Hindlimb muscle (tissue), 1 donor: Measurements from ENCODE around the gene SRPK2. TPM values are rescaled to one million over a fixed set of nuclear protein-coding genes. Genes with fewer than 3 reads are reported as not detected.
"Not testable (repeated sequence)": the region's sequence is repeated elsewhere in the genome, so short reads cannot be mapped to it uniquely, and the experiment has no call there.

Experiments used
- DNase-seq: peaks from one replicate; pipeline ENCODE4 v3.0.0-alpha.2; 2013
- polyA plus RNA-seq: library from polyadenylated mRNA; unstranded; fragments of 120-200 nt; gene quantifications from one replicate; pipeline ENCODE4 v1.2.1, GENCODE V29; 2013; ENCODE audit not compliant: insufficient read length

SRPK2 gene
- polyA plus RNA-seq, 1 donor: 34.6 TPM

DNA sequence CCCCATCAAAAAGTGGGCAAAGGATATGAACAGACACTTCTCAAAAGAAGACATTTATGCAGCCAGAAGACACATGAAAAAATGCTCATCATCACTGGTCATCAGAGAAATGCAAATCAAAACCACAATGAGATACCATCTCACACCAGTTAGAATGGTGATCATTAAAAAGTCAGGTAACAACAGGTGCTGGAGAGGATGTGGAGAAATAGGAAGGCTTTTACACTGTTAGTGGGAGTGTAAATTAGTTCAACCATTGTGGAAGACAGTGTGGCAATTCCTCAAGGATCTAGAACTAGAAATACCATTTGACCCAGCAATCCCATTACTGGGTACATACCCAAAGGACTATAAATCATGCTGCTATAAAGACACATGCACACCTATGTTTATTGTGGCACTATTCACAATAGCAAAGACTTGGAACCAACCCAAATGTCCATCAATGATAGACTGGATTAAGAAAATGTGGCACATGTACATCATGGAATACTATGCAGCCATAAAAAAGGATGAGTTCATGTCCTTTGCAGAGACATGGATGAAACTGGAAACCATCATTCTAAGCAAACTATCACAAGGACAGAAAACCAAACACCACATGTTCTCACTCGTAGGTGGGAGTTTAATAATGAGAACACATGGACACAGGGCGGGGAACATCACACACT lies 128.4 kb downstream of the SRPK2 start:
- not testable (repeated sequence) for DNase-seq

DNA sequence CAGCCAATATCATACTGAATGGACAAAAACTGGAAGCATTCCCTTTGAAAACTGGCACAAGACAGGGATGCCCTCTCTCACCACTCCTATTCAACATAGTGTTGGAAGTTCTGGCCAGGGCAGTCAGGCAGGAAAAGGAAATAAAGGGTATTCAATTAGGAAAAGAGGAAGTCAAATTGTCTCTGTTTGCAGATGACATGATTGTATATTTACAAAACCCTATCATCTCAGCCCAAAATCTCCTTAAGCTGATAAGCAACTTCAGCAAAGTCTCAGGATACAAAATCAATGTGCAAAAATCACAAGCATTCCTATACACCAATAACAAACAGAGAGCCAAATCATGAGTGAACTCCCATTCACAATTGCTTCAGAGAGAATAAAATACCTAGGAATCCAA lies 129.8 kb downstream of the SRPK2 start:
- not testable (repeated sequence) for DNase-seq

DNA sequence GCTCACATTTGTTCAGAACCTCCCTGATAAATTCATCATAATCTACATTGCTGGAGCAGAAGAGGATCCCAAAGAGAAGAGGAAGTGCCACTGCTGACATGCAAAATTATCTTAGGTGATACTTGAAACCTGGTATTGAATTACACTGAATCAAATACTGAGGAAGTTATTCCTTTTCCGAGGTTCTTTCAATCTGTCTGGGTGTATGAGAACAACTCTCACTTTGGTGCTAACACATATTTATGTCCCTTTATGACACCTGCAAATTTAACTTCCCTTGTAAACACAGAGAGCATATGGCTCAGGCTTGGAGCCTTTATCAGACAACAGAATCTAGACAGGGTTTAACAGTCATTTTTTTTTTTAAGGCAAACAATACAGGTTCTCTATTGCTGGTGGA lies 131.4 kb downstream of the SRPK2 start:
- DNase-seq: no peak

DNA sequence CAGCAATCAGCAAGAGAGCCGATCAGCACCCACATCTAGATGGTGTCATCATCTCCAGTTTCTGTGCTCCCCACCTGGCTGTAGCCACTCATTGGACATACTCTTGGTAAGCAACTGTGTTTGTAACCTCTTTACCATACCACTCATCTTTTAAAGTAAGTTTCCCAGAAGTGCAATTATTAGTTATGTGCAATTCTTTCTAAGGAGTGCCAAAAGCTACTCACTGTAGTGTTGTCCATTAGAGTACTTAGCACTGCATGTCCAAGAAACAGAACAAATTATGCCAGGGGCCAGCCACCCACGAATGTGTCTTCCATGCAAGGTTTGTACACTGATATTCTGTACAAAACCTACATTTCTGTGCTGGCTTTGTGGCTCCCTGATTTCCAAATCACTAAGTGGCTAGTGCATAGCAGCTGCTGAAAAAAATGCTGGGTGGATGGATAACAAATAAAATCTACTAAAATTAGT lies 131.9 kb downstream of the SRPK2 start:
- DNase-seq: no peak

DNA sequence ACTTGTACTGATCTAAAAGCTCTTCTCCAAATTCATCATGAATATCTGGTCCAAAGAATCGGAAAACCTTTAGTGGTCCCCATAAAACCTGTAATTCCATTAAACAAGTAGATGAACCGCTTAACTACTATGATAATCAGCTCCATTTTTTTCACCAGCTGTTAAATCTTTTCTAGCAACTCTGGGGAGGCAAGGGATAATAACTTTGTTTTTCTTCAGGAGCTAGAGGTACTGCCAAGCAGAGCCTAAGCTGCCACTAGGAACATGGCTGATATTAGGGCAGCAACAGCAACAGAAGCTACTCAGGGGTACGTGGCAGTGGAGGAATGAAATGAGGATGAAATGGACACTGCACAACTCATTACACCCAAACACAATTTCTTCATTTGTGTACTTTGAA lies 138.0 kb downstream of the SRPK2 start:
- DNase-seq: no peak

DNA sequence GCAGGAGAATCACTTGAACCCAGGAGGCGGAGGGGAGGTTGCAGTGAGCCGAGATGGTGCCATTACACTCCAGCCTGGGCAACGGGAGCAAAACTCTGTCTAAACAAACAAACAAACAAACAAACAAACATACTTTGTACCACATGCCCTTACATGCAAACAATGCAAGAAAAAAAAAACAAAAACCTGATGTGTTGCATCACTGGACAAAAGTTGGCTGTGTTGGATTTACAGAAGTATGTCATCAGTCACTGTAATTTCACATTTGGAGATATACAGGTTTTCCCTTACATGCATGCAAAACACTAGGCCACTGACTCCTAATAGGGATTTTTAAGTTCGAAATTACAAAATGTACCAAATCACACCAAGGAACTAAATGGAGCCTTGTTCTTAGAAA lies 138.5 kb downstream of the SRPK2 start:
- no peak for DNase-seq

DNA sequence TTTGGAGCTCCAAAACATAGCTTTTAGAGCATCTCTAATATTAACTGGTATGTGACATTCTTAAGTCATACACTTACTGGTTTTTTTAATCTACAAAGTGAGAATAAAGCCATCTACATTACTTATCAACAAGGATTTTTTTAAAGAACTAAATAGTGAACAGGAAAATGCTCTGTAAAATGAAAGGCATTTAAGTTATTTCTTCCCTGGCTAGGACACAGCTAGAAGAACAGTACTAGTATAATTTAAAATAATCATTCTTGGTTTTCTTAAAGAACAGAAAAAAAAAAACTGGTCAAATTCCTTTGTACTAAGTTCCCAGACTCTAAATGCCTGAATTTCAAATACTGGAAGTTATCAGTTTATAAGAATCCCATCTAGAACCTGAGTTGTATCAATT lies 139.5 kb downstream of the SRPK2 start:
- no peak for DNase-seq

DNA sequence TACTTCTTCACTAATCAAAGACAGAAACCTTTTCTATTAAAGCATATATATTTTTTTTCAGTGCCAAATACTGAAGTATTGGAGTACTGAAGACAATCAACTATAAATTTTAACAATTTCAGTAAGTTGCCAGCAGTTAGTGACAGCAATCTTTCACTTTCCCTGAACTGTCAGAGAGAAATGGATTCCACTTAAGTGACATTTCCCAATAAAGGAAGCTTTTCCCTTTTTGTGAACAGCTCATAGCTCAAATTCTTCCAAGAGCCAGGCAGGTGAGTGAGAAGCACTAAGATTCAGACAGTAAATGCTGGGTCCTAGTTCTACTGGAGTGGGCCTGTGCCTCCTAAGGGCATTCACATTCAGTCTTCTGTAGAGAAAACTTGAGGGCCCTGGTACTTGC lies 142.0 kb downstream of the SRPK2 start:
- DNase-seq: no peak

DNA sequence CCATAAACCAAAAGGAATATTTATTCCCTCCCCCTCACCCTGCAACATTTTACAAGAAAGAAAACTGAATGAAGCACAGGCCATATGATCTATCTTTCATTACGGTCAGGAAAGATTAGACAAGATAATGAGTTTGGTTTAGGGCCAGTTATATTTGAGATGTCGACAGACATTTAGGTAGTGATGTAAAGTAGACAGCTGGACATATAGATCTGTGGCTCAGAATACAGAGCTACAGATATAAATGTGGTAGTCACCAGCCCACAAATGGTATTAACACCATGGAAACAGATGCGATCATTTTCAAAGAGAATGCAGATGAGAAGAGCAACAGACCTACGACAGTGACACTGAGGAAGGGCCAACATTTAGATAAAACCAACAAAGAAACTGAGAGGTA lies 142.5 kb downstream of the SRPK2 start:
- no peak for DNase-seq

DNA sequence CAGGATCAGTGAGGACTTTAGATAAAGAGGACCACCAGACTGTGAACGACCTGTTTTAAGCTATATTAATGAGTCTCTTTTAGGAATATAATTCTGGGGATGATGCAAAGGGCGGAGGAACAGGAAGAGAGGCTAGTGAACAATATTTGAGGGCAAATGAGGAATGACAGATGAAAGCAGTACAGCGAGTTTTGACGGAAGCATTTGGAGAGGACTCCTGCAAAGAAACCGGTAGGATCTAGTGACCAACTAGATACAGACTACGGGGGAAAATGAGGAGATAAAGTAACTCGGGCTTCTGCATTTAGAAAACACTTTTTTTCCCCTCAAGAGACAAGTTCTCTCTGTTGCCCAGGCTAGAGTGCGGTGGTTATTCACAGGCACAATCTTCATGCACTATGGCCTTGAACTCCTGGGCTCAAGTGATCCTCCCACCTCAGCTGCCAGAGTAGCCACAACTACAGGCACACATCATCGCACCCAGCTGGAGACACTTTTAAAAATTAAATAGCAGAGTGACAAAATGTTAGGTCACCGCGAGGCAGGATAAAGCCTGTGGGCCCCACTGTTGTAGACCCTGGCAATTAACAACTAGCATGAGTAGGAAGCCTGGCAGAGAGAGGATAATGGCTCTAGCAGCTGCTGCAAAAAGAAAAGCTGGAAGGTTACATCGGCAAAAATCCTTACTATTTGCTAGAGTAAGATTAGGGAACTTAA lies 143.2 kb downstream of the SRPK2 start:
- DNase-seq: peak; percentile 69

DNA sequence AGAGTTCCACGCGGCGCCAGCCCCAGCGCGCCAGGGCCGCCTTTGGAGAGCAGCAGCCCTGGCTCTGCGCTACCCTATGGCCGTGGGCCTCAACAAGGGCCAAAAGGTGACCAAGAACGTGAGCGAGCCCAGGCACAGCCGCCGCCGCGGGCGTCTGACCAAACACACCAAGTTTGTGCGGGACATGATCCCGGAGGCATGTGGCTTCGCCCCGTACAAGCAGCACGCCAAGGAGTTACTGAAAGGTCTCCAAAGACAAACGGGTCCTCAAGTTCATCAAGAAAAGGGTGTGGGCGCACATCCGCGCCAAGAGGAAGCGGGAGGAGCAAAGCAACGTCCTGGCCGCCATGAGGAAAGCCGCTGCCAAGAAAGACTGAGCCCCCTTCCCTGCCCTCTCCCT lies 144.1 kb downstream of the SRPK2 start:
- no peak for DNase-seq

DNA sequence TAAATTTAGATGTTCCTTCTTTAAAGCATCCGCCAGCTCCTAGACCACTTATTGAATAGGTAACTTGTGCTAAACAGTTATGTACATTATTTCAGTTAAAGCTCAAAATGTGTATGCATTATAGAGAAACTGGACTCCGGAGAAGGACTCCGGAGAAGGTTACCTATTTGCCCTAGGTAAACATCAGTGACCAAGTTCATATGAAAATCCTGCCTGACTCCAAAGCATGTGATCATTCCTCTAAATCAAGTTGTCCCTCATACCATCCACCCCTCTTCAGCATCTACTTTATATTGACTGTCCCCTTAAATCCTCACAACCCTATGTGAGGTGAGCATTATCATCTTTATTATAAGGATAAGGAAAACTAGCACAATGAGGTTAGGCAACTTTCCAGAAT lies 147.5 kb downstream of the SRPK2 start:
- DNase-seq: no peak

DNA sequence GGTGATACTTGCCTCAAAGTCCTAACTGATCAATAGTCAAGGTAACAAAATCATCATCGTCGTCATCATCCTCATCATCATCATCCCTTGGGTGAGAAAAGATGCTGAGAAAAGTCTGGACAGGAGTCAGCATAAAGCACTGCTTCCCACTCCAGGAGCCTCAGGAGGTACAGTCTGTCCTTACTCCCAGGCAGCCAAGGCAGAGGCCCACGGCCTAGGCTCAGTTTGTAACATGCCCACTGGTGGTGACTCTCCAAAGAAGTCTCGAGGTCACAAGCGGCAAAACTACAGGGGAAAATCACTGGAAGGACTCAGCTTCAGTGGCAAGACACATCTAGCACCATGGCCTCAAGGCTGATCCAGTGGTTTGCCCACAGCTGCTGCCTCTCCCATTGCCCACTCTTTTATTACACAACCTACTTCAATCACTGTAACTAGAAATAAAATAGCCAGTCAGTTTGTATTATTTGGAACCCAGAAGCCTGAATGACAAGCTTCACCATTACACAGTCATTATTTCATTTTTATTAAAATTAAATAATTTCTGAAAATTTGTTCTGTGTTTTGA lies 150.4 kb downstream of the SRPK2 start:
- no peak for DNase-seq

DNA sequence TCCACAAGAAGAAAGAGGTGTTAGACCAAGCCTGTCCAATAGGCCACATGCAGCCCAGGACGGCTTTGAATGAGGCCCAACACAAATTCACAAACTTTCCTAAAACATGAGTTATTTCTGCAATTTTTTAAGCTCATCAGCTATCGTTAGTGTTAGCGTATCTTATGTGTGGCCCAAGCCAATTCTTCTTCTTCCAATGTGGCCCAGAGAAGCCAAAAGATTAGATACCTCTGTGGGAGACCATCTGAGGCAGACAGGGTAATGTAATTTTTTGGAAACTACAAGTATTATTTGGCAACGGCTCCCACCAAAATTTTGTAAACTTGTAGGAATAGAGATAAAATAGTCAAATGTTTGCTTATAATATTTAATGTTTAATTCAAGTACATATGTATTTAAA lies 153.8 kb downstream of the SRPK2 start:
- DNase-seq: no peak

DNA sequence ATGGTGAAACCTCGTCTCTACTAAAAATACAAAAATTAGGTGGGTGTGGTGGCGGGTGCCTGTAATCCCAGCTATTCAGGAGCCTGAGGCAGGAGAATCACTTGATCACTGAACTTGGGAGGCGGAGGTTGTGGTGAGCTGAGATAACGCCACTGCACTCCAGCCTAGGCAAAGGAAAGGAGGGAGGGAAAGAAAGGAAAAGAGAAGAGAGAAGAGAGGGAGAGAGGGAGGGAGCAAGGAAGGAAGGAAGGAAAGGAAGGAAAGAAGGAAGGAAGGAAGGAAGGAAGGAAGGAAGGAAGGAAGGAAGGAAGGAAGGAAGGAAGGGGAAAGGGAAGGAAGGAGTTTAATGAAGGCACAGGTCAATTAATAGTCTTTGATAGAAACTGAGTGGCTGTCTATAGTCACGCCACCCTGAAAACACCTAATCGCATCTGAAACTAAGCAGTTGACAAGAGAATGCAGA lies 155.9 kb downstream of the SRPK2 start:
- DNase-seq: not testable (repeated sequence)

DNA sequence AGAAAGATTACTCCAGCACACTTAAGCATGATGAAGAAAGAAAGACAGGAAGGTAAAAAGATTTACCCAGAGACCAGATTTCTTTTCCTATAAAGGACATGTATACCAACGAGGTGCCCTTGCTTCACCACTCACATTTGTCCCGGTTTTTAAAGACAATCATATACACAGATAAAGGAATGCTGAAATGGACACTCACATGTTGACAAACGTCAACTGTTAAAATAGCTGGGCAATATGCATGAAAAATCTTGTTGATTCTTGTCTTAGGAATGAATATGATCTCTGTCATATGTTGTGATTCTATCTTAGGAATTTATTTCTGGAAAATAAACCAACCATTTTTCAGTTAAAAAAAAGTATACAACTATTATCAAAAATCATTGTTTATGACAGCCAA lies 158.2 kb downstream of the SRPK2 start:
- DNase-seq: no peak

DNA sequence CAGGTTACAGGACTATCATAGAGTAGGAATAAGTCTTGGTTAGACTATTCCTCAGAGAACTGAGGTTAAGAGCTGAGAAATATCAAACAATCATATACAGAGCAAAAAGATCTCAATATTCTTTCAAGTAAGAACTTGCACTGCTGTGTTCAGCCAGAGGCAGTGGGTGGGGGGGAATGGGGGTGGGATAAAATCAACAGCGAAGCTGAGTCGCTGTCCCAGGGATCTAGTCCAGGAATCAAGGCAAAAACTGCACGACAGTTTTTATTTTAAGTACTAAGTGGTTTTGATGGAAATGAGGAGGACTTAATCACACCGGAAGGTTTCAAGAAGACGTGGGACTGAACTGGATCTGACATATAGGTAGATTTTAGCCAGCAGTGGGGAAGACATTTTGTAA lies 159.1 kb downstream of the SRPK2 start:
- DNase-seq: no peak

DNA sequence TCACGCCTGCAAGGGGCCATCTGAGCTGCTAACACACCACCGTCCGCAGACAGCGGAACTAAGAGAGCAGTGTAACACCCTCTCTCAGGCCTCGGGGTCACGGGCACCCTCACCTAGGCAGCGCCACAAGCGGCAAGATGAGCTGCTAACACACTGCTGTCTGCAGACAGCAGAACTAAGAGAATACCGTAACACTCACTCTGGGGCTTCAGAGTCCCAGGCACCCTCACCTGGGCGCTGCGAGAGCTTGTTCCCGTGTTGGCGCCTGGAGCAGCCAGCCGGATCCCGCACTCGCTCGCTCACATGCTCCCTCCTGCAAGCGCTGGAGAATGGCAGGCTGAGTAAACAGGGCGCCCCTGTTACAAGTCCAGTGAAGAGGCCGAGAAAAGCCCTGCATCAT lies 160.2 kb downstream of the SRPK2 start:
- DNase-seq: no peak

DNA sequence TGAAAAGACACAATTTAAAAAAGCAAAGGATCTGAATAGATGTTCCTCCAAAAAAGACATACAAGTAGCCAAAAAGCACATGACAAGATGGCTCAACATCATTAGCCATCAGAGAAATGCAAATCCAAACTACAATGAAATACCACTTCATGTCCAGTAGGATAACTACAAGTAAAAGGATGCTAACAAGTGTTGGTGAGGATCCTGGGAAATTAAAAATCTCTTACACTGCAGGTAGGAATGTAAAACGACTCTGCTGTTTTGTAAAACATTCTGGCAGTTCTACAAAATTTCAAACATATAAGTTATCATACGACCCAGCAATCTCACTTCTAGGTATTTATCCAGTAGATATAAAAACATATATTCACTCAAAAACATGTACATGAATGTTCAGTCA lies 161.3 kb downstream of the SRPK2 start:
- no peak for DNase-seq

DNA sequence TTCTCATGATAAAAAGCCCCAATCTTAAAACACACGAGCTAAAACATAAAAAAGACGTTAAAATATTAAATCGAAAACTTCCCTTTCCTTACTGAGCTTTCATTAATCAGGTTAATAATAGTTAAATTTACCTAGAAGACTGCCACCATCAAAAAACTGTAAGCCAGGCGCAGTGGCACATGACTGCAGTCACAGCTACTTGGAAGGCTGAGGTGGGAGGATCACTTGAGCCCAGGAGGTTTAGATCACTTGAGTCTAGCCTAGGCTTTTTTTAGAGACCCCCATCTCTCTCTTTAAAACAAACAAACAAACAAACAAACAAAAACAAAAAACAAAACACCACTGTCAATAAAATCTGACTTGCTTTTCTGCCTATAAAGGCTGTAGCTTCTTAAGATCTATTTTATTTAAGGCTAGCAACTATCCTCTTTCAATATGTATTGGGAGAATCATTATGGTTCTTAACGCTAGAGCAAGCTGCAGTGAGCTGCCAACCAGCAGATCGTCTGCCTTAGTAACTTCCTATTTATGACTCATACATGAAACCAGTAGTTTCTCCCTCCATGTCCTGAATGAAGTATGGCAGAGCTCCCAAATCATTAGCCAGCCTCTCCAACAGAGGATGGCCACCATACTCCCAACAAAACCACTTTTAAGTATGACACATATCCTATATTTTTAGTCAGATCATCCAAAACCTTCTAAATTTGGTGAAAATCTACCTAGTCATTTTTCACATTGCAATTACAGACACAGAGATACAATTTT lies 163.7 kb downstream of the SRPK2 start:
- no peak for DNase-seq

DNA sequence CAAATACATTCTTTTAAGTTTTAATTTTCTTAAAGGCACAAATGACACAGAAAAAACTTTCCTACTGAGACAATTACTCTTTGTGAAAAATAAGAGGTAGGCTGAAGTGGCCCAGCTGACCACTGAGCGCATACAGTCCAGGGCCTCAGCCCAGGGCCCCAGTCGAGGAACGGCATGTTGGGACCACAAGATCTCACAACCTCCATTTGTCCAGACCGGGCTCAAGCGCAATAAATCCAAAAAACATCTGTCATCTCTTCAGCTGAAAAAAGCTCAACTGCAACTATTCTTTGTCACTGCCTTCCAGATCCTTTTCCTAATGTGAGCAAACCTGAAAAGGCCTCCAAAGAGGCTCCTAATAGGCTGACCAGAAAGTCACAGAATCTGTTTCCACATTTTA lies 165.8 kb downstream of the SRPK2 start:
- DNase-seq: no peak

DNA sequence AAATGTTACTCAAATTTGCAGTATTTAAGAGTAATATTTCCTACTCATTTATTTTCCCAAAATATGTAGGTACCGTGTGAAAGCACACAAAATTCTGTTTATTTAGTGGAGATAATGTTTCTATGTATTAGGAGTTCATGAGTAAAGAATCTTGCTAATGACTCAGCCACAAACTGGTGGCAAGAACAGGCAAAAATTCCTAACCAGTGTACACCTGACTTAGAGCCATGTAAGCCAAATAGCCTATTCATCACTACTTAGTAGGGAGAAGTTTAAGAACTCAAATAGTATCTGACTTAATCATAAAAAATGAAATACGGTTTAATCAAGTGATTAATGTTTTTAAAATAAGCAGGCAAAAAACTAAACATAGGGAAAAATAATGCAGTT lies 169.0 kb downstream of the SRPK2 start:
- no peak for DNase-seq
